AG04450 (cell line): ENCODE results near the gene ADM5. TPM values are rescaled to one million over a fixed set of nuclear protein-coding genes. Genes with fewer than 3 reads are reported as not detected.
A peak's percentile ranks its signal among the peaks of the same experiment; 100 is the strongest.

Source experiments
- CTCF ChIA-PET: fragments of 300-600, 350-600 bp; formaldehyde crosslinking; extraction: SDS; loops from one replicate; lab custom pipeline; 2022; ENCODE audit warnings: antibody characterized with exemption, inconsistent platforms; lab: Charles Lee
- POLR2A ChIA-PET: fragments of 350-600 bp; formaldehyde crosslinking; extraction: SDS; loops from one replicate; lab custom pipeline; 2021; ENCODE audit warnings: antibody characterized with exemption, inconsistent platforms; lab: Yijun Ruan, JAX
- DNase-seq: peaks from one replicate; pipeline ENCODE4 v3.0.0-alpha.2; 2011; ENCODE audit warnings: low read depth, low spot score
- H3K27ac ChIP-seq: one replicate; pipeline ENCODE4 v1.5.1; 2012; ENCODE audit warnings: low read depth, low read length, control low read depth
- H3K27me3 ChIP-seq: one replicate; pipeline ENCODE4 v1.6.0; 2012; ENCODE audit warnings: low read length; ENCODE audit not compliant: control insufficient read depth, insufficient read depth
- H3K4me3 ChIP-seq: 2 replicates; pipeline ENCODE4 v1.5.1; 2011; ENCODE audit warnings: mild to moderate bottlenecking, low read depth, low read length, control low read depth
- H3K9me3 ChIP-seq: 2 replicates; pipeline ENCODE4 v1.5.1; 2012; ENCODE audit warnings: low read length; ENCODE audit not compliant: control insufficient read depth, insufficient read depth
- CTCF ChIP-seq: IDR thresholded peaks from 2 replicates; pipeline ENCODE4 v1.5.1; 2011; ENCODE audit warnings: low read depth, low read length, control low read depth, inconsistent platforms
- polyA plus RNA-seq: library from polyadenylated mRNA; depleted of rRNA; stranded (reverse); fragments of >200 nt; gene quantifications from 2 replicates; pipeline ENCODE4 v1.2.3, GENCODE V29; 2011

The ADM5 gene
- polyA plus RNA-seq, 1 experiment = 0.19 TPM

GRCh38 chr19:49690079-49690655 is 773 bp downstream of the ADM5 start:
- H3K9me3 ChIP-seq = no peaks in the 10 kb centered on the region; the same call in 1 of the 2 replicates
- POLR2A ChIA-PET = interaction anchor here (0.9 to 3.3 kb wide), 2 partner anchors 14 to 112 kb away, joined by 6 to 9 read pairs; partner anchors contain the start of gene PRMT1
- CTCF ChIA-PET = interaction anchor here (1.2 to 3.0 kb wide), 2 partner anchors 9 to 12 kb away, joined by 4 to 14 read pairs; no protein-coding TSS in a partner anchor
- peak overlapping the region; percentile 70 for H3K27ac ChIP-seq
- no peak for TF ChIP-seq CTCF
- no peak for DNase-seq
- peak overlapping the region; percentile 73 for H3K4me3 ChIP-seq
- no peaks in the 10 kb centered on the region for H3K27me3 ChIP-seq

- Histone ChIP-seq H3K4me3 (peak within 1 kb of the TSS; percentile 73), H3K27ac (peak within 1 kb of the TSS; percentile 70), H3K27me3 (no peaks in the 10 kb centered on the region), H3K9me3 (no peaks in the 10 kb centered on the region; the same call in 1 of the 2 replicates)
- ChIA-PET CTCF (interaction anchor here (1.2 to 3.0 kb wide), 2 partner anchors 10 to 13 kb away, joined by 4 to 14 read pairs; no protein-coding TSS in a partner anchor), POLR2A (interaction anchor here (0.8 to 3.3 kb wide), 3 partner anchors 14 to 118 kb away, joined by 4 to 9 read pairs (median 6); partner anchors contain the start of gene PRMT1)
- no peak for TF ChIP-seq CTCF
- peak; percentile 61 for DNase-seq
These were observed 1.4 kb downstream of the ADM5 start, which contains the start of gene CPT1C for GRCh38 chr19:49690656-49691242. TSS of gene CPT1C (plus strand) at chr19:49691116. CDS start at chr19:49692253, 1,137 bp downstream.

GRCh38 chr19:49691243-49692146 is 2.1 kb downstream of the ADM5 start:
- Histone ChIP-seq H3K4me3 (peak overlapping the region; percentile 73), H3K27me3 (no peaks in the 10 kb centered on the region), H3K9me3 (no peaks in the 10 kb centered on the region; the same call in 1 of the 2 replicates), H3K27ac (peak overlapping the region; percentile 21)
- DNase-seq = no peak
- ChIA-PET POLR2A (interaction anchor here (0.8 to 3.3 kb wide), 3 partner anchors 15 to 117 kb away, joined by 4 to 9 read pairs (median 6); partner anchors contain the start of gene PRMT1), CTCF (interaction anchor here (3.0 kb wide), 1 partner anchor 11 kb away, joined by 14 read pairs; no protein-coding TSS in a partner anchor)
- TF ChIP-seq CTCF = no peak

- CTCF ChIA-PET = no interaction called here
- POLR2A ChIA-PET = no interaction called here
- TF ChIP-seq CTCF = no peak
- Histone ChIP-seq H3K27me3 (no peaks in the 10 kb centered on the region), H3K27ac (no peak overlapping the region), H3K9me3 (no peaks in the 10 kb centered on the region; the same call in 1 of the 2 replicates), H3K4me3 (peak overlapping the region; percentile 73)
- no peak for DNase-seq
These were observed 2.7 kb downstream of the ADM5 start for GRCh38 chr19:49692147-49692506.
